HepG2 (cell line): Measurements from ENCODE around the gene DQX1. TPM values are rescaled to one million over a fixed set of nuclear protein-coding genes. Genes with fewer than 3 reads are reported as not detected.

ENCODE experiments used
- ATAC-seq: fragments of 200-7000 bp; cut with Tn5 transposase; 3 replicates; pipeline ENCODE4 v1.9.1; 2020; ENCODE audit warnings: mild to moderate bottlenecking, moderate library complexity
- BruUV-seq: library from RNA; stranded (reverse); fragments of 400-500 nt; replicated peaks from 2 replicates; lab custom pipeline; 2021; lab: Mats Ljungman, UMichigan
- CTCF ChIA-PET: fragments of 300-600 bp; formaldehyde crosslinking; extraction: SDS; loops from one replicate; lab custom pipeline; 2021; ENCODE audit warnings: low total read pairs, inconsistent platforms, low intra/inter-chr PET ratio; lab: Yijun Ruan, JAX
- POLR2A ChIA-PET: fragments of 350-600 bp; sonication (Branson Sonifier 250); formaldehyde crosslinking; loops from one replicate; lab custom pipeline; 2020; ENCODE audit warnings: antibody characterized with exemption, inconsistent platforms; lab: Yijun Ruan, JAX
- DNase-seq: peaks from one replicate; pipeline ENCODE4 v3.0.0-alpha.2; 2015; ENCODE audit warnings: low spot score
- FAIRE-seq: peaks from 3 replicates; lab custom pipeline; 2011; peaks lifted over from hg19 to GRCh38; lab: Jason Lieb, UNC
- H2AFZ ChIP-seq: one replicate; pipeline ENCODE4 v1.6.1; 2011; ENCODE audit warnings: low read length, inconsistent platforms
- H3K27ac ChIP-seq: fragments of 300-600 bp; 3 replicates; pipeline ENCODE4 v1.8.0; 2011; ENCODE audit warnings: mixed run types, mild to moderate bottlenecking, mixed read lengths, low read length, inconsistent platforms; ENCODE audit not compliant: insufficient read depth; ENCODE audit errors: extremely low read length
- H3K27me3 ChIP-seq, 2 experiments: fragments of 200-600 bp in 1 of 2; 2 replicates in 1 of 2; 3 replicates in 1 of 2; pipeline versions ENCODE4 v1.6.0 to v1.8.0; 2011; ENCODE audit warnings: low read length in 2 of 2, mild to moderate bottlenecking in 2 of 2, moderate library complexity in 2 of 2, inconsistent platforms in 1 of 2; ENCODE audit not compliant: insufficient read depth in 2 of 2, control insufficient read depth in 1 of 2
- H3K36me3 ChIP-seq, 2 experiments: fragments of 200-600 bp in 1 of 2; replicated peaks in 1 of 2; 2 replicates in 1 of 2; 3 replicates in 1 of 2; pipeline versions ENCODE4 v1.5.1 to v1.8.0; 2011; ENCODE audit warnings: low read length in 2 of 2, inconsistent platforms in 1 of 2; ENCODE audit not compliant: insufficient read depth in 2 of 2, control insufficient read depth in 1 of 2
- H3K4me1 ChIP-seq: 2 replicates; pipeline ENCODE4 v1.5.1; 2012; ENCODE audit warnings: low read length, inconsistent platforms; ENCODE audit not compliant: insufficient read depth
- H3K4me2 ChIP-seq: 2 replicates; pipeline ENCODE4 v1.6.0; 2011; ENCODE audit warnings: low read depth, low read length, inconsistent platforms
- H3K4me3 ChIP-seq, 3 experiments: fragments of 200-600 bp in 1 of 3; sonication (generic), shearing (Covaris generic) in 1 of 3; replicated peaks in 1 of 3; 2 replicates each; pipeline ENCODE4 v1.5.1; 2011 to 2016; ENCODE audit warnings: low read length in 3 of 3, inconsistent platforms in 2 of 3, low read depth in 2 of 3, mild to moderate bottlenecking in 2 of 3, control low read depth in 1 of 3, mixed read lengths in 1 of 3; ENCODE audit not compliant: insufficient read depth in 1 of 3
- H3K79me2 ChIP-seq: one replicate; pipeline ENCODE4 v1.6.1; 2011; ENCODE audit warnings: low read length, inconsistent platforms; ENCODE audit not compliant: insufficient read depth
- H3K9ac ChIP-seq: 2 replicates; pipeline ENCODE4 v1.6.0; 2011; ENCODE audit warnings: mild to moderate bottlenecking, low read depth, low read length, inconsistent platforms; ENCODE audit not compliant: insufficient read depth
- H3K9me3 ChIP-seq: 2 replicates; pipeline ENCODE4 v1.5.1; 2012; ENCODE audit warnings: mild to moderate bottlenecking, low read length
- H4K20me1 ChIP-seq: 2 replicates; pipeline ENCODE4 v1.6.0; 2011; ENCODE audit warnings: inconsistent platforms, mild to moderate bottlenecking, low read length, moderate library complexity; ENCODE audit not compliant: insufficient read depth
- CHD2 ChIP-seq: IDR thresholded peaks from 2 replicates; pipeline ENCODE4 v1.6.1; 2011; ENCODE audit warnings: low read depth, low read length, improper control_type of control experiment
- DMTF1 ChIP-seq: sonication (generic); formaldehyde crosslinking; IDR thresholded peaks from 2 replicates; pipeline ENCODE4 v1.4.0; 2020; ENCODE audit warnings: mild to moderate bottlenecking, missing genetic modification reagents
- MAFG ChIP-seq: sonication (generic); formaldehyde crosslinking; IDR thresholded peaks from 2 replicates; pipeline ENCODE4 v1.5.1; 2020; ENCODE audit warnings: mild to moderate bottlenecking, missing genetic modification reagents
- NCOA2 ChIP-seq: sonication (generic); formaldehyde crosslinking; IDR thresholded peaks from 2 replicates; pipeline ENCODE4 v1.8.0; 2022; ENCODE audit warnings: inconsistent platforms
- SMYD3 ChIP-seq: sonication (generic); formaldehyde crosslinking; IDR thresholded peaks from 2 replicates; pipeline ENCODE4 v1.8.1; 2023; ENCODE audit warnings: mild to moderate bottlenecking, missing genetic modification reagents
- SNAPC2 ChIP-seq: sonication (generic); formaldehyde crosslinking; IDR thresholded peaks from 2 replicates; pipeline ENCODE4 v1.8.1; 2022; ENCODE audit warnings: mild to moderate bottlenecking, missing genetic modification reagents
- TAF15 ChIP-seq: fragments of 200-400 bp; formaldehyde crosslinking; IDR thresholded peaks from one replicate; pipeline ENCODE4 v1.6.1; 2018; ENCODE audit warnings: mild to moderate bottlenecking, low read depth, low read length; ENCODE audit not compliant: poor library complexity, severe bottlenecking
- ZBTB37 ChIP-seq: sonication (generic); formaldehyde crosslinking; IDR thresholded peaks from 2 replicates; pipeline ENCODE4 v1.4.0; 2020; ENCODE audit warnings: mild to moderate bottlenecking, missing genetic modification reagents
- ZNF121 ChIP-seq: sonication (generic); formaldehyde crosslinking; IDR thresholded peaks from 2 replicates; pipeline ENCODE4 v1.5.0; 2020; ENCODE audit warnings: mild to moderate bottlenecking, missing genetic modification reagents
- ZNF180 ChIP-seq: sonication (generic); formaldehyde crosslinking; IDR thresholded peaks from 2 replicates; pipeline ENCODE4 v1.4.0; 2020; ENCODE audit warnings: low read depth, missing genetic modification reagents, borderline replicate concordance
- ZNF44 ChIP-seq: sonication (generic); formaldehyde crosslinking; IDR thresholded peaks from 2 replicates; pipeline ENCODE4 v1.5.1; 2020; ENCODE audit warnings: mild to moderate bottlenecking, missing genetic modification reagents
- ZNF749 ChIP-seq: sonication (generic); formaldehyde crosslinking; IDR thresholded peaks from 2 replicates; pipeline ENCODE4 v1.8.0; 2022; ENCODE audit warnings: mild to moderate bottlenecking, missing genetic modification reagents, moderate library complexity, borderline replicate concordance
- ZSCAN20 ChIP-seq: sonication (generic); formaldehyde crosslinking; IDR thresholded peaks from 2 replicates; pipeline ENCODE4 v1.4.0; 2020; ENCODE audit warnings: missing genetic modification reagents, mild to moderate bottlenecking, borderline replicate concordance
- WGBS: methylation state at CpG from one replicate; pipeline ENCODE4 v1.1.6; 2017; ENCODE audit warnings: low lambda C conversion rate; 5-methylcytosine and 5-hydroxymethylcytosine counted together
- in situ Hi-C: cut with HindIII; loops from 2 replicates; pipeline ENCODE4 v1.10.0; 2017; ENCODE audit warnings: low pct_unique_long_range_greater_than_20kb; ENCODE audit not compliant: extremely low pct_ligation_motif_present
- intact Hi-C: fragments of 100-400 bp; cut with micrococcal nuclease; formaldehyde crosslinking; loops from one replicate; pipeline ENCODE4 v1.10.0; 2022; ENCODE audit not compliant: unreplicated experiment
- polyA plus RNA-seq, 8 experiments: library from polyadenylated mRNA; depleted of rRNA in 3 of 8; stranded (reverse) in 7 of 8; unstranded in 1 of 8; fragments of >200 nt; fragmentation: Illumina TruSeq in 4 of 8; extraction: Trizol in 4 of 8; gene quantifications; 2 replicates each; pipeline versions ENCODE4 v1.2.1 to v1.2.3, GENCODE V29; 2011 to 2016; ENCODE audit warnings: low read depth in 4 of 8, missing spikeins in 1 of 8, mixed read lengths in 1 of 8; ENCODE audit not compliant: insufficient read depth in 1 of 8
- total RNA-seq, 5 experiments: library from RNA; depleted of rRNA; stranded (reverse); fragments of >200 nt; fragmentation: Illumina TruSeq; extraction: Trizol; gene quantifications; 2 replicates each; pipeline ENCODE4 v1.2.3, GENCODE V29; 2016; ENCODE audit warnings: low read depth in 1 of 5
- TF ChIP-seq, protein P1 (sequence below): sonication (generic); formaldehyde crosslinking; IDR thresholded peaks from 2 replicates; pipeline ENCODE4 v1.9.0; 2021; ENCODE audit warnings: missing genetic modification reagents, mild to moderate bottlenecking, borderline replicate concordance

DQX1 gene
- total and polyA plus RNA-seq, 2 of the 13 experiments (the other 11 are each of a cell fraction or from before 2014, with no cell fraction given) = 27.6 to 89.8 TPM

- DNase-seq = peak; percentile 63
- intact Hi-C loops (loop anchor here (1.0 kb wide), 1 partner anchor 20 kb away; the partner anchor contains the start of gene TTC31), in situ Hi-C loops (no loop called here)
- peak; percentile 22 for ATAC-seq
- no peak for FAIRE-seq
- Histone ChIP-seq H3K4me2 (peak overlapping the region; percentile 92), H3K79me2 (peaks cover 54% of the 10 kb centered on the region), H3K9me3 (no peaks in the 10 kb centered on the region), H3K9ac (peak overlapping the region; percentile 83), H3K4me3 (peak overlapping the region; percentile 67 to 86 (median 82)), H3K27ac (peak overlapping the region; percentile 89), H2AFZ (no peak overlapping the region), H4K20me1 (no peaks in the 10 kb centered on the region), H3K36me3 (no peaks in the 10 kb centered on the region; a peak in 3 of 5 replicates), H3K27me3 (no peaks in the 10 kb centered on the region; a peak in 1 of 5 replicates), H3K4me1 (peaks cover 68% of the 10 kb centered on the region)
- 1% methylated on average over 45 of the region's 67 CpGs for WGBS
- ChIA-PET CTCF (interaction anchor here (1.5 to 2.9 kb wide), 2 partner anchors 14 to 20 kb away, joined by 5 to 20 read pairs; partner anchors contain the start of genes CCDC142 and TTC31), POLR2A (interaction anchor here (1.0 to 16.5 kb wide), 22 partner anchors 8 to 324 kb away, joined by 3 to 795 read pairs (median 14); partner anchors contain the start of genes AUP1, CCDC142, DQX1 and HTRA2)
- BruUV-seq = TSS peak; percentile 65
- TF ChIP-seq ZNF180 (CRISPR knock-in tag) (no peak), NCOA2 (CRISPR knock-in tag) (peak; percentile 21), ZNF44 (CRISPR knock-in tag) (0 out of 2 replicates have a peak, but pooled peaks have one; percentile 10), DMTF1 (CRISPR knock-in tag) (peak; percentile 40; the same call in 1 of the 2 replicates), CHD2 (no peak), ZNF749 (peak; percentile 84), ZSCAN20 (CRISPR knock-in tag) (peak; percentile 54; the same call in 1 of the 2 replicates), SNAPC2 (CRISPR knock-in tag) (peak; percentile 71; the same call in 1 of the 2 replicates), MAFG (no peak), TAF15 (peak; percentile 81), SMYD3 (CRISPR knock-in tag) (peak; percentile 88), ZNF121 (CRISPR knock-in tag) (0 out of 2 replicates have a peak, but pooled peaks have one; percentile 38), ZBTB37 (no peak; the same call in 1 of the 2 replicates)
- TF ChIP-seq, protein P1, sequence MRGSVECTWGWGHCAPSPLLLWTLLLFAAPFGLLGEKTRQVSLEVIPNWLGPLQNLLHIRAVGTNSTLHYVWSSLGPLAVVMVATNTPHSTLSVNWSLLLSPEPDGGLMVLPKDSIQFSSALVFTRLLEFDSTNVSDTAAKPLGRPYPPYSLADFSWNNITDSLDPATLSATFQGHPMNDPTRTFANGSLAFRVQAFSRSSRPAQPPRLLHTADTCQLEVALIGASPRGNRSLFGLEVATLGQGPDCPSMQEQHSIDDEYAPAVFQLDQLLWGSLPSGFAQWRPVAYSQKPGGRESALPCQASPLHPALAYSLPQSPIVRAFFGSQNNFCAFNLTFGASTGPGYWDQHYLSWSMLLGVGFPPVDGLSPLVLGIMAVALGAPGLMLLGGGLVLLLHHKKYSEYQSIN (CRISPR knock-in tag) = 0 out of 2 replicates have a peak, but pooled peaks have one; percentile 80
Observed at GRCh38 chr2:74502720-74503505, 23.1 kb downstream of the DQX1 start.
